ENCODE measurements around the gene MEAK7. TPM values are rescaled to one million over a fixed set of nuclear protein-coding genes. Genes with fewer than 3 reads are reported as not detected.
A peak's percentile ranks its signal among the peaks of the same experiment; 100 is the strongest.
"Not testable (repeated sequence)": the region's sequence is repeated elsewhere in the genome, so short reads cannot be mapped to it uniquely, and the experiment has no call there.

The MEAK7 gene
- total and polyA plus RNA-seq, 2 donors, result 4.4 to 7.3 TPM

DNA sequence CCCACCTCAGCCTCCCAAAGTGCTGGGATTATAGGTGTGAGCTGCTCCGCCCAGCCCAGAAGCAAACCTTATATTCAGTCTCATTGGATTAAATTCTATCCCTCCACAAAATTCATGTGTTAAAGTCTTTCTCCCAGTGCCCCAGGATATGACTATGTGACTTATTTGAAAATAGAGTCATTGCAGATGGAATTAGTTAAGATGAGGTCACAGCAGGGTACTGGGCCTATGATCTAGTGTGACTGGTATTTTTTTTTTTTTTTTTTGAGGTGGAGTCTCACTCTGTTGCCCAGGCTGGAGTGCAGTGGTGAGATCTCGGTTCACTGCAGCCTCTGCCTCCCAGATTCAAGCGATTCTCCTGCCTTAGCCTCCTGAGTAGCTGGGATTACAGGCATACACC lies 13.8 kb upstream of the MEAK7 start:
- H3K27me3 ChIP-seq (ENCODE audit: control insufficient read depth in 2 of 2, insufficient read depth in 1 of 2, low read length in 1 of 2); H3K36me3 ChIP-seq (ENCODE audit: control insufficient read depth in 2 of 2, insufficient read depth in 2 of 2, low read length in 1 of 2); H3K27ac ChIP-seq (ENCODE audit: low read depth in 1 of 2, low read length in 1 of 2); DNase-seq (ENCODE audit: low read depth in 6 of 9, low spot score in 9 of 9); H3K4me3 ChIP-seq (ENCODE audit: low read length in 2 of 2); H3K9me3 ChIP-seq (ENCODE audit: control insufficient read depth in 2 of 2, insufficient read depth in 1 of 2, low read length in 1 of 2): not testable (repeated sequence)
- H3K4me1 ChIP-seq (ENCODE audit: control insufficient read depth in 2 of 2, insufficient read depth in 2 of 2, low read length in 2 of 2), result peaks cover 12 to 66% of the 10 kb centered on the region in 2 donors
- 96% methylated on average over 3 of the region's 3 CpGs for whole genome bisulfite sequencing

DNA sequence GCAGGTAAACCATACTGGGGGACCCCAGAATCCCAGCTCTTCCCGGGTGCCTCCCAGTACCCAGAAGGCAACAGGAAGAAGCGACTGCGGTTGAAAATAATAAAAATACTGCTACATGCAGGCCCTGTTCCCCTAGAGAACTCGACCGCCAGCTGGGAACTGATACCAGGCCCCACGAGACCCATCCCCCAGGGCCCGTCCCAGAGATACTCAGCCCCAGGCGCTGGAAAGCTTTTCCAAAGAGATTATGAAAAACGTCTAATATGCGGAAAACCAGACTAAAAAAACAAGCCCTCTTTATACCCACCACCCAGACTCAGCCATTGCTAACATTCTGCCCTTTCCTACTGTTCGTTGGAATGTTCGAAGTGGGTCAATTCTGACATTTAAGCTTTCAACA lies 12.9 kb upstream of the MEAK7 start:
- no peak for DNase-seq (ENCODE audit: low read depth in 6 of 9, low spot score in 9 of 9)
- H3K9me3 ChIP-seq (ENCODE audit: control insufficient read depth in 2 of 2, insufficient read depth in 1 of 2, low read length in 1 of 2), result no peaks in the 10 kb centered on the region
- peaks cover 14 to 74% of the 10 kb centered on the region in 2 donors for H3K4me1 ChIP-seq (ENCODE audit: control insufficient read depth in 2 of 2, insufficient read depth in 2 of 2, low read length in 2 of 2)
- H3K27ac ChIP-seq (ENCODE audit: low read depth in 1 of 2, low read length in 1 of 2), result no peak overlapping the region
- H3K36me3 ChIP-seq (ENCODE audit: control insufficient read depth in 2 of 2, insufficient read depth in 2 of 2, low read length in 1 of 2), result no peaks in the 10 kb centered on the region
- H3K4me3 ChIP-seq (ENCODE audit: low read length in 2 of 2), result no peak overlapping the region
- H3K27me3 ChIP-seq (ENCODE audit: control insufficient read depth in 2 of 2, insufficient read depth in 1 of 2, low read length in 1 of 2), result no peaks in the 10 kb centered on the region
- WGBS, result 96% methylated on average over 12 of the region's 12 CpGs

DNA sequence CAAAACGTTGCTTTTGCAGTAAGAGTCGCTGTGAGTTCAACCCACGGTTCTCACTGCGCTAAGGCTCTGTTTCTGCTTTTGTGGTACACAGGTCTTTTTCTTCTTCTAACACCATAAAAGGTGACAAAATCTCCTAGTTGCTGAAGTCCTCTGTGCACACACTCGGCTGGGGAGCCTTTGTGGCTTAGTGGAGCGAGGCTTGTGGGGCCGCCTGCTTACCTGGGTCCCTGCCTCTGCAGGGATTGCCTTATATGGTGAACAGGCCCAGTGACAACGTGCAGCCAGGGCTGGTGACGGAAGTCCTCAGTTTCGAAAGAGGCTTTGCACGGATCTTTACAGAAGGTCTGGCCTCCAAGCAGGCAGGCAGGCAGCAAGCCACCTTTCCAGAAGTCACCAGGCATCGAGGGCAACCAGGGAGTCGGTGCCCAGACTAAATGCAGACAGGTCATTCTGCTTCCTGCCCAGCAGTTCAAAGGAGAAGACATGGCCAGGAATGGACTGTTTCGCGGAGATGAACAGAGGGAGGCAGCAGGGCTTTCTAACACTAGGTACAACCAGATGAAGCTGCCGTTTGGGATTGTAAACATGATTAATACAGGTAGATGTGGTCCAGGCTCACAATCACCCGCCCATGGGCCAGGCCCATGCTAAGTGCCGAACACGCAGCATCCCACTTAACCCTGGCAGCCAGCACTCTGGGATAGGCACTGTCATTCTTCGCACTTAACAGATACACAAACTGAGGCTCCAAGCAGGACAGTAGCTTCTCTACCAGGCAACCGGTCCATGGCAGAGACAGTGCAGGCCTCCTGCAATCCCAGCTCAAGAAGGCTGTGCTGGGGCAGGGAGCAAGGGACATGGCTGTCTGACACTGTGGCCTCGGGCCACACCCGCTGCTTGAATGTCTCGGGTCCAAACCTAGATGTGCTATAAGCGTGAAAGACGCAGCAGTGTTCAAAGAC lies 10.7 kb upstream of the MEAK7 start:
- Histone ChIP-seq H3K4me1 (ENCODE audit: control insufficient read depth in 2 of 2, insufficient read depth in 2 of 2, low read length in 2 of 2) (peaks cover 14 to 77% of the 10 kb centered on the region in 2 donors), H3K4me3 (ENCODE audit: low read length in 2 of 2) (no peak overlapping the region), H3K27ac (ENCODE audit: low read depth in 1 of 2, low read length in 1 of 2) (peak overlapping the region; percentile 98 to 99), H3K9me3 (ENCODE audit: control insufficient read depth in 2 of 2, insufficient read depth in 1 of 2, low read length in 1 of 2) (no peaks in the 10 kb centered on the region), H3K27me3 (ENCODE audit: control insufficient read depth in 2 of 2, insufficient read depth in 1 of 2, low read length in 1 of 2) (no peaks in the 10 kb centered on the region), H3K36me3 (ENCODE audit: control insufficient read depth in 2 of 2, insufficient read depth in 2 of 2, low read length in 1 of 2) (no peaks in the 10 kb centered on the region)
- peak; percentile 77 to 97 (median 90) for DNase-seq (ENCODE audit: low read depth in 6 of 9, low spot score in 9 of 9)
- WGBS, result 55% methylated on average over 26 of the region's 26 CpGs

DNA sequence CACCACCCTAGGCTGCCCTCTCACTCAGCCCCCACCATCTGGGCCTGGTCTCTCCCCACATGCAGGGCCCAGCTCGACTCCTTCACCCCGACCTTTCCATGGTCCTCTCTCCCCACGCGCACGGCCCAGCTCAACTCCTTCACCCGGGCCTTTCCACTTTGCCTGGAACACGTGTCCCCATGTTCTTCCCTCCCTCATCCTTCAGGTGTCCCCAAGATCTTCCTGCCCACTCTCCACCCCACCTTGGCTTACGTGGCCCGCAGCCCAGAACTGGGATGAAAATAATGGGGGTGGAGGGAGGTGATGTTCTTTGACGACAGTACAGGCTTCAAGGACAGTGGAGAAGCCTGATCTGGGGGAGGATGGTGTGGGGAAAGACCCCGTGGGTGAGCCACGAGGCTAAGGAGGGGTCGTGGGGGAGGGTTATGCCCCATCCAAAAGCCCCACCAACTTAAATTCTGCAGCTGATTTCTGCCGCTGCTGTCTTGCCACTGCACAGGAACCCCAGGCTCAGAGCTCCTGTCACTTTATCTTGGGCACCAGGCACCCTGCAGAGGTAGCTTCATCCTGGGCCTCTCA lies 9.9 kb upstream of the MEAK7 start:
- DNase-seq (ENCODE audit: low read depth in 6 of 9, low spot score in 9 of 9), result no peak
- Histone ChIP-seq H3K4me3 (ENCODE audit: low read length in 2 of 2) (no peak overlapping the region), H3K27ac (ENCODE audit: low read depth in 1 of 2, low read length in 1 of 2) (peak overlapping the region; percentile 98 to 99), H3K4me1 (ENCODE audit: control insufficient read depth in 2 of 2, insufficient read depth in 2 of 2, low read length in 2 of 2) (peaks cover 14 to 73% of the 10 kb centered on the region in 2 donors), H3K27me3 (ENCODE audit: control insufficient read depth in 2 of 2, insufficient read depth in 1 of 2, low read length in 1 of 2) (peaks cover 0 to 3% of the 10 kb centered on the region in 2 donors), H3K36me3 (ENCODE audit: control insufficient read depth in 2 of 2, insufficient read depth in 2 of 2, low read length in 1 of 2) (no peaks in the 10 kb centered on the region), H3K9me3 (ENCODE audit: control insufficient read depth in 2 of 2, insufficient read depth in 1 of 2, low read length in 1 of 2) (no peaks in the 10 kb centered on the region)
- WGBS, result 71% methylated on average over 14 of the region's 14 CpGs

DNA sequence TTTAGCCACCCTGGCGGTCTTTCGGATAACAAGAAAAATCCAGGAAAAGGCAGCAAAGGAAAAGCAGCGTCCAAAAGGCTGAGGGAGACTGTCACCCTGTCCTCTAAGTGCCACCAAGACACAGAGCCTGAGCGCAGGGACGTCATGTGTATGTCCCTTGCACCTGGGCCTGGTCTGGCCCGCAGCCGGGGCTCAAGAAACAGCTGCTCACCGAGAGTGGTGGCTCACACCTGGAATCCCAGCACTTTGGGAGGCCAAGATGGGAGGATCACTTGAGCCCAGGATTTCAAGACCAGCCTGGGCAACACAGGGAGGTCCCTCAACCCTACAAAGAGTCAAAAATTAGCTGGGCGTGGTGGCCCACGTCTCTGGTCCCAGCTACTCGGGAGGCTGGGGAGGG lies 9.2 kb upstream of the MEAK7 start:
- H3K9me3 ChIP-seq (ENCODE audit: control insufficient read depth in 2 of 2, insufficient read depth in 1 of 2, low read length in 1 of 2), result no peaks in the 10 kb centered on the region
- peak overlapping the region; percentile 98 to 99 for H3K27ac ChIP-seq (ENCODE audit: low read depth in 1 of 2, low read length in 1 of 2)
- peaks cover 16 to 72% of the 10 kb centered on the region in 2 donors for H3K4me1 ChIP-seq (ENCODE audit: control insufficient read depth in 2 of 2, insufficient read depth in 2 of 2, low read length in 2 of 2)
- H3K27me3 ChIP-seq (ENCODE audit: control insufficient read depth in 2 of 2, insufficient read depth in 1 of 2, low read length in 1 of 2), result peaks cover 0 to 9% of the 10 kb centered on the region in 2 donors
- 83% methylated on average over 11 of the region's 11 CpGs for WGBS
- H3K4me3 ChIP-seq (ENCODE audit: low read length in 2 of 2), result no peak overlapping the region
- DNase-seq (ENCODE audit: low read depth in 6 of 9, low spot score in 9 of 9), result no peak
- no peaks in the 10 kb centered on the region for H3K36me3 ChIP-seq (ENCODE audit: control insufficient read depth in 2 of 2, insufficient read depth in 2 of 2, low read length in 1 of 2)

DNA sequence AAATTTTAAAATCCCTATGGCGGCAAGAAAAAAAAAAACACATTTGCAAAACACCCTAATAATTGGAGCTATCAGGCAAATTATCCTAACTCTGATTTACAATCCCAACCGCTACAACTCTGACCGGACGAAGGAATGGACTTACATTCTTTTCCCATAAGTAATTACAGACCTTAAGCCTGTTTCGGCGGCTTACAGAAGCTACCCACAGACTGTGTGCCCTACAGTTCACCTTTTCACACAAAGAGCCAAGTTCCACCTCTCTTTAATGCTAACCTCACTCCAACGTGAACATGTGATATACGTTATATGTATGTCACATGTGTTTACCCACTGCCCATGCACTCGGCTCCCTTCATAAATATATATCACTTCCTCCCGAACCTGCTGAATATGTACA lies 8.7 kb upstream of the MEAK7 start:
- peak overlapping the region; percentile 98 to 99 for H3K27ac ChIP-seq (ENCODE audit: low read depth in 1 of 2, low read length in 1 of 2)
- 90% methylated on average over 10 of the region's 10 CpGs for WGBS
- no peaks in the 10 kb centered on the region for H3K9me3 ChIP-seq (ENCODE audit: control insufficient read depth in 2 of 2, insufficient read depth in 1 of 2, low read length in 1 of 2)
- H3K36me3 ChIP-seq (ENCODE audit: control insufficient read depth in 2 of 2, insufficient read depth in 2 of 2, low read length in 1 of 2), result no peaks in the 10 kb centered on the region
- H3K4me3 ChIP-seq (ENCODE audit: low read length in 2 of 2), result no peak overlapping the region
- H3K27me3 ChIP-seq (ENCODE audit: control insufficient read depth in 2 of 2, insufficient read depth in 1 of 2, low read length in 1 of 2), result peaks cover 0 to 9% of the 10 kb centered on the region in 2 donors
- DNase-seq (ENCODE audit: low read depth in 6 of 9, low spot score in 9 of 9), result no peak
- H3K4me1 ChIP-seq (ENCODE audit: control insufficient read depth in 2 of 2, insufficient read depth in 2 of 2, low read length in 2 of 2), result peaks cover 16 to 74% of the 10 kb centered on the region in 2 donors

DNA sequence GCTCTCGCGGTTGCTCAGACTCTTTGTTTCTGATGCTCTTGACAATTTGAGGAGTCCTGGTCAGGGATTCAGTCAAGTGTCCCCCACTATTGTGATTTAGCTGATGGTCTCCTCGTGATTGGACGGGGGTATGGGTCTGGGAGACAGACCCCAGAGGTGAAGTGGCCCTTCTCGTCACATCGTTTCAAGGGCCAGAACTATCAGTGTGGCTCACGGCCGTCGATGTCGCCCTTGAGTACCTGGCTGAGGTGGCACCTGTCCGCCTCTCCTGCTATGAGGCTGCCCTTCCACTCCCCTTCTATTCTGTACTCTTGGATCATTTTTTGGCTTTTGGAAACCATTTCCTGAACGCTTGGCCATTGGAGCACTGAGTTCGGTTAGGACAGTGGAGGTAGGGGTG lies 7.4 kb upstream of the MEAK7 start:
- no peak for DNase-seq (ENCODE audit: low read depth in 6 of 9, low spot score in 9 of 9)
- H3K4me3 ChIP-seq (ENCODE audit: low read length in 2 of 2), result no peak overlapping the region
- peaks cover 16 to 80% of the 10 kb centered on the region in 2 donors for H3K4me1 ChIP-seq (ENCODE audit: control insufficient read depth in 2 of 2, insufficient read depth in 2 of 2, low read length in 2 of 2)
- peaks cover 0 to 9% of the 10 kb centered on the region in 2 donors for H3K27me3 ChIP-seq (ENCODE audit: control insufficient read depth in 2 of 2, insufficient read depth in 1 of 2, low read length in 1 of 2)
- H3K9me3 ChIP-seq (ENCODE audit: control insufficient read depth in 2 of 2, insufficient read depth in 1 of 2, low read length in 1 of 2), result no peaks in the 10 kb centered on the region
- peak overlapping the region in 1 of 2 donors; percentile 77 for H3K27ac ChIP-seq (ENCODE audit: low read depth in 1 of 2, low read length in 1 of 2)
- WGBS, result 85% methylated on average over 13 of the region's 13 CpGs
- H3K36me3 ChIP-seq (ENCODE audit: control insufficient read depth in 2 of 2, insufficient read depth in 2 of 2, low read length in 1 of 2), result no peaks in the 10 kb centered on the region

DNA sequence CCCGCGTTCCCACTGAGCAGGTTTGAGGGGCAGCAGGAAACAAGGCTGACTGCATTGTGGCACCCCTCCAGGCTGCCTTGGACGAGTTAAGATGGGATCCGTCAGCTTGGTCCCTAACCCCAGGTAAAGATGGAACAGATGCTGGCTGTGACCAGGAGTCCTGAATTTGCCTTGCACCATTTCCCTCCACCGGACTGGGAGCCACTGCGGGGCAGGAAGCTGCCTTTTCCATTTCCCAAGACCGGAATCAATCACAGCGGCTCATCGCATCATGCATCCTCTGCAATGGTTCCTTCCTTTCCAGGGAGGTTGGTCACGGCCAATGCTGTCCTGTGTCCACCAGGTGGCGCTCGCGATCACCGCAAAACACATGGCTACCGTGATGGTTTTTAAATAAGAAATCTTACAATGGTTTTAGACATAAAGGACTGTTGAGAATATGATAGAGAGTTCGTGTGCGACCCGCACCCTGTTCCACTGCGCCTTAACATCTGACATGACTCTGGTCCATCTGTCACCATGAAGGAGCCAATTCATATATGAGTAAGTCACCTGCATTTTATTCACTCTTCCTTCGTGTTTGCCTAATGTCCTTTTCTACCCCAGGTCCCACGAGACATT lies 6.8 kb upstream of the MEAK7 start:
- H3K27ac ChIP-seq (ENCODE audit: low read depth in 1 of 2, low read length in 1 of 2), result no peak overlapping the region
- no peaks in the 10 kb centered on the region for H3K9me3 ChIP-seq (ENCODE audit: control insufficient read depth in 2 of 2, insufficient read depth in 1 of 2, low read length in 1 of 2)
- H3K4me3 ChIP-seq (ENCODE audit: low read length in 2 of 2), result no peak overlapping the region
- H3K27me3 ChIP-seq (ENCODE audit: control insufficient read depth in 2 of 2, insufficient read depth in 1 of 2, low read length in 1 of 2), result peaks cover 0 to 9% of the 10 kb centered on the region in 2 donors
- DNase-seq (ENCODE audit: low read depth in 6 of 9, low spot score in 9 of 9), result peak in 8 of 9 donors; percentile 67 to 92 (median 82)
- H3K36me3 ChIP-seq (ENCODE audit: control insufficient read depth in 2 of 2, insufficient read depth in 2 of 2, low read length in 1 of 2), result no peaks in the 10 kb centered on the region
- 17% methylated on average over 21 of the region's 21 CpGs for WGBS
- peaks cover 16 to 79% of the 10 kb centered on the region in 2 donors for H3K4me1 ChIP-seq (ENCODE audit: control insufficient read depth in 2 of 2, insufficient read depth in 2 of 2, low read length in 2 of 2)
